HG02884 (cell line): Measurements from ENCODE around the gene IGF1R.
A peak's percentile ranks its signal among the peaks of the same experiment; 100 is the strongest.
"Not testable (repeated sequence)": the region's sequence is repeated elsewhere in the genome, so short reads cannot be mapped to it uniquely, and the experiment has no call there.

ENCODE experiments used
- ATAC-seq: cut with Tn5 transposase; IDR thresholded peaks from one replicate; pipeline ENCODE4 v1.9.1; 2021; ENCODE audit warnings: mild to moderate bottlenecking, moderate library complexity; ENCODE audit not compliant: unreplicated experiment

Gene IGF1R

GRCh38 chr15:98647774-98648653, at the start of gene IGF1R:
Gene IGF1R, plus strand, starts transcription at chr15:98648539. Its CDS starts 1,043 bp downstream, at chr15:98649582.
- ATAC-seq, result peak; percentile 61

DNA sequence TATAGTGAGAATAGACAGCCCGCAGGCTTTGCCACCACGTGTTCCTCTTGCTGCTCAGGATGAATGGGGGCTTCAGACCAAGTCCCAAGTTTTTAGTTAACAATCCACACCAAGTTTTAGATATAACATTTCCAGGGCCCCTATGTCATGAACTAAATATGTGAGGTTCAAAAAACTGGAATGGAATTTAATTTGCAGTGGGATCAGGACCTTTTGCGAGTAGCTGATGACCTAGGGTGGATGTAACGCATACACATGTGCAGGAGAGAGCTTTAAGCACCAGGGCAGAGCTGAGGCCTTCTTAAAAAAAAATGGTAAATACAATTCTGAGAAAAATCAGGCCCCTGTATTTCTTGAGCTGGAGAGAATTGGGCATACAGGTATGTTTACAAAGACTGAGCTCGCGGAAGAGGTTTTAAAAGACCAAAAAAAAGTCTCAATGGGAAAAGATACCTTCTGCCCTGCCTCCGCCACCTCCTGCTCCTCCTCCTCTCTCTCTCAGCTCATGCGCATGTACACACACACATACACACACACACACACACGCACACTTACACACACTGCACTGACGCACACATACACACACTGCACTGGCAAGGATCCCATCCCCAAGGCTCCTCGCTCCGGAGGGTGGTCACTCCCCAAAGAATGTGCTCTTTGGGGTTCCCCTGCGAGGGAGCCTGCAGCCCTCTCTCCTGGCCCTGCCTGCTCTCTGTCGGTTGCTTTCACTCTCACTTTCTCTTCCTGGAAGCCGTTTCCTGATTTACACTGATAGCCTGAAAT, 48.2 kb upstream of the IGF1R start:
- ATAC-seq, result peak; percentile 93

DNA sequence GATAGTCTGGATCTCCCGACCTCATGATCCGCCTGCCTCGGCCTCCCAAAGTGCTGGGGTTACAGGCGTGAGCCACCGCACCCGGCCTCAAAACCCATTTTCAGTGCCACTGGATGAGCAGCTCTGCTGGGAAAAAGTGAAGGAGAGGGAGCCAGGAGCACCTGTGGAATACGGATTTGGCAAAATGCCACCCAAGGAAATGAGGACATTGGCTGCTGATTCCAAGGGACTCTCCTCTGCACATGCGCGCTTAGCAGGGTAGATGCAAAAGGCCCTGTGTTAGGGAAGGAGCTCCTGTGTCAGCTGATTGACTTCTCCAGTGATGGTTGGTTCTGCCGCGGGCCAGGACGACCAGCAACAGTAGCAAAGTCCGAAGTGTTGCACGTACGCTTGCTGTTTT, 43.4 kb upstream of the IGF1R start:
- no peak for ATAC-seq

GRCh38 chr15:98609144-98609852, 39.0 kb upstream of the IGF1R start:
- ATAC-seq, result no peak

GRCh38 chr15:98610991-98611390, 37.3 kb upstream of the IGF1R start:
- ATAC-seq, result no peak

DNA sequence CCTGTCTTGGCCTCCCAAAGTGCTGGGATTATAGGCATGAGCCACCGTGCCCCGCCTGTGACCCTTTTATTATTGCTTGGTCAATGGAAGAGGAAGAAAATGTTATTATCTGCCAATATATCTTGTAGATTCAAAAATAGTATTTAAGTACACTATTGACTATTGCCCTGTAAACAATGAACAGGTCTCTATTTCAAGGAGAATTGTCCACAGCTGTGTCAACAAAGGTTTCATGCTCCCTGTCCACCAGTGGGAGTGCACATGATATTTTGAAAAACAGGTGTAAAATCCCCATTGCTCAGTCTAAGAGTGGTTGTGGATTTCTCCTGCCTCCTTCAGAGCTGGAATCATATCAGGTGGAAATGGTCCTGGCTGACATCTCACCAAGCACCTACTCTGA, 36.5 kb upstream of the IGF1R start:
- no peak for ATAC-seq

GRCh38 chr15:98612490-98613110, 35.7 kb upstream of the IGF1R start:
- ATAC-seq, result no peak

DNA sequence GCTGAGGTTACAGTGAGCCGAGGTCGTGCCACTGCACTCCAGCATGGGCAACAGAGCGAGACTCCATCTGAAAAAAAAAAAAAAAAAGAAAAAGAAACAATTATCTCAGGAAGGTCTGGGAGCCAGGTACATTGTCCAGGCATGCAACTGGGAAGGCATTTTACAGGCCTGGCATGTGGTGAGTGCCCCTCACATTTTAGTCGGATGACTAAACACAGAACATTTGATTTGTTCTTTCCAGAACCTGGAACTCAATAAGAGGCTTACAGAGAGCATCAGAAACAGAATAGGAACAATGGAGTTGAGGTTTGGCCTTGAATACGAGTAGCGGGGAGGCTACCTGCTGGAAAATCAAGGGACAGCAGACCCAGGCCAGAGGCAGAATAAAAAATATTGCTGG, 33.7 kb upstream of the IGF1R start:
- ATAC-seq, result no peak

DNA sequence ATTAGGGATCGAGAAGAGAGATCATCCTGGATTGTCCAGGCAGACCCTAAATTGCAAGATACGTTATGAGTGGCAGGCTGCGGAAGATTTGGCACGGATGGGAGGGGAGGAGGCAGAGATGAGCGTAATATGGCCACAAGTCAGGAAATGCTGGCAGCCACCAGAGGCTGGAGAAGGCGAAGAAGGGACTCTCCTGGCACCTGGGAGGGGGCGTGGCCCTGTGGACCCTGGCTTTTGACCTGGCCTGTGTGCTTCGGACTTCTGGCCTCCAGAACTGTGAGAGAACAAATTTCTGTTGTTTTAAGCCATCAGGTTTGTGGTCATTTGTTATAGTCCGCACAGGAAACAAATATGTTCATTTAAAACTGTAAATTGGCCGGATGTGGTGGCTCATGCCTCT, 31.9 kb upstream of the IGF1R start:
- ATAC-seq, result no peak

DNA sequence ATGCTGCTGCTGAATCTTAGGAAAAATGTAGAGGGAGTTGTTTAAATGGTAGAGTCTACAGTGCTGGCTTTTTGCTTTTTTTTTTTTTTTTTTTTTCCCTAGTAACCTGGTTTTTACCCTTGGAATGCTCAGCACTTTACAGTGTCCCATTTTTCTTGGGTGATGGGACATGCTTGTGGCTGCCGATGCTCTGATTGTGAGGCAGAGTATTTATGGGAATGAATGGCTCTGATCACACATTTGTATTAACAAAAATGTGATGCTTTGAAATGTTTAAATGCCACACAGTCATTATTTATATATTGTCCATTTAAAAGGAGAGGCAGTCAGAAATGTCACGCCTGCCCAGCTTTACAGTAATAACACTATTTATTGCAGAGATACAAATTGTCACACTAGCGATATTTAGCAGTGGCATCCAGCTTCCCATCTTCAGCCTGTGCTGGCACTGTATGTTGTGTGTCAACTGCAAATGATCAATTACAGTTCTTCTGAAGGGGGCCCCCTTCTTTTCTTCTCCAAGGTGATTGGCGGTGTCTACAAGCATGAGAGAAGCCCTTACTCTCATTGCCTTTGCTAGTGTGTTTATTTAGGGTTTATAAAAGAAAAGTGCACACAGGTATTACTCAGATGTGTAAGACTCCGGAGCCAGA, 30.9 kb upstream of the IGF1R start:
- ATAC-seq, result no peak

DNA sequence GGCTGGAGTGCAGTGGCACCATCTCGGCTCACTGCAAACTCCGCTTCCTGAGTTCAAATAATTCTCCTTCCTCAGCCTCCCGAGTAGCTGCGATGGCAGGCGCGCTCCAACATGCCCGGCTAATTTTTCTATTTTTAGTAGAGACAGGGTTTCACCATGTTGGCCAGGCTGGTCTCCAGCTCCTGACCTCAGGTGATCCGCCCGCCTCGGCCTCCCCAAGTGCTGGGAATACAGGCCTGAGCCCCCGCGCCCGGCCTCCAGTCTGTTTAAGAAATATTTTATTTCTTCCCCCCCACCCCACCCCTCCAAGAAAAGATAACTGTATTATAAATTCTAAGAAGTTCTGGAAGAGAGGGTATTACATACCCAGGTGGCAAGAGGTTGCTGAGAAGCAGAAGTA, 29.8 kb upstream of the IGF1R start:
- not testable (repeated sequence) for ATAC-seq

DNA sequence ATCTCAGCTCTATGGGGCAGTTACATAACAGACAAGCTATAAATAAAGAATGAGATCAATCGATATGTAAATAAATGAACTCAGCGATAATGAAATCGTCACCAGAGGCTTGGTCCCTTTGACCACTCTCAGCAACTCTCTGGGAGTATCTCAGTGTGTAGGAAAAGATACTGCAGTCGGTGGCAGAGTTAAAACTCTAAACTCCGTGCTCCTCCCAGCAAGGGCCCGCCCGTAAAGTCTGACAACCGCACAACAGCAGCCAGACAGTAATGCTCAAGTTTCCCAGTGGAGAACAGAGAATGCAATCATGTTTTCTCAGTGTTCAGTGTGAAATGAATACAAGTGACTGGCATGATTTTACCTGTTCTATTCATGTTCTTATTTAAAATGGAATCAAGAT, 28.3 kb upstream of the IGF1R start:
- no peak for ATAC-seq

DNA sequence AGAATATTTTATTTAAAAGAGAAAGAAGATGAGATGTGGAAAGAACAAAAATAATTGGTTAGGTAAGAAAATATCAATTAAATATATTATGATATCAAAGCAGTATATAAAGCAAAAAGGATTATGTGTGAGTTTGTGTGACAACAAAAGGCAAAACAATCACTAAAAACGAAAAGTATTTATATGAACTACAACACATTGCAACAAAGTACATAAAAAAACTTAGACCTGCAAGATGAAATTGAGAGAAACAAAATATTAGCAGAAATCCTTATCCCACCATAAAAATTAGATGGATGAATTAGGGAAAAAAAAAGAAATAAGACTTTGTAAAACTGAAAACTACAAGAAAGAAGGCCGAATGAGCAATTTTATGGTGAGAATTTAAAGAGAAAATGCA, 27.3 kb upstream of the IGF1R start:
- ATAC-seq, result no peak

DNA sequence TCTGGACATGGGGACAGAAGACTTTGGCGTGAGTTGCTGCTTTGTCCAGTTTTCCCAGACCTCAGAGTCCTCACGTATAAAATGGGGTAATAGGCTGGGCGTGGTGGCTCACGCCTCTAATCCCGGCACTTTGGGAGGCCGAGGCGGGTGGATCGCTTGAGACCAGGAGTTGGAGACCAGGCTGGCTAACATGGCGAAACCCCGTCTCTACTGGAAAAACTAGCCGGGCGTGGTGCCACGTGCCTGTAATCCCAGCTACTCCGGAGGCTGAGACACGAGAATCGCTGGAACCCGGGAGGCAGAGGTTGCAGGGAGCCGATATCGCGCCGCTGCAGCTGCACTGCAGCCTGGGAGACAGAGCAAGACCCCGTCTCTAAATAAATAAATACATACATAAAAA, 22.7 kb upstream of the IGF1R start:
- ATAC-seq, result no peak

DNA sequence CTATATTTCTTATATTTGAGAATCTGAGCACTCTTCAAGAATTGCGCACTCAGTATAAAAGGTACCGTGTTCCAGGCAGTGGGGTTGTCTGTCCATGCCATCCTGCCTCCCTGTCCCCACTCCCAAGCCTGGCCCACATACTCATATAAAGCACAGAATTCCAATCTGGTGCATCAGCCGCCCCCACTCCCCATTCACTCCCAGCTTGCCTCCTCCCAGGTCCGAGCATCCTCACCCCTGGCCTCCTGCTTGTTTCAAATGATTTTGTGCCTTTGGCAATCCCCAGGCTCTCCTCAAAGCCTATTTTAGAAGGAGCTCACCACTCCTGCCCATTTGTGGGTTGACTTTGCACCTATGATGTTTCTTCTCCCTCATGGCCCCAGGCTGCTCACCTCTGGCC, 22.2 kb upstream of the IGF1R start:
- no peak for ATAC-seq

GRCh38 chr15:98628216-98628615, 20.1 kb upstream of the IGF1R start:
- ATAC-seq, result no peak

DNA sequence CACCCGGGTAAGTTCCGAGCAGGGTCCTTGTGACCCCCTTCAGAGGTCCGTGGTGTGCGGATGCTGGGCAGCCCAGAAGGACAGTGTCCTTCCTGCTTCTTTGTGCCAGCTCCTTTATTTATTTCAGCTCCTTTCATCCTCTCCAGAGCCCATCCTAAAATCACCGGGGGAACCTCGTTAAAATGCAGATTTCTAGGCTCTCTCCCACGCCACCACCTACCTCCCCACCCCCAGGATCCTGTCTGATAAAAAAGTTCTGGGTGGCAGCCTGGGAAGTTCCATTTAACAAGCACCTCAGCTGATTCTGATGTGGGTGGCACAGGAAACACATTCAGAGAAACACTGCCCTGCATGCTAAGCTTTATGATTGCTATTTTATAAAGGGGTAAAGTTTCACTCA, 12.5 kb upstream of the IGF1R start:
- no peak for ATAC-seq

GRCh38 chr15:98643115-98643514, 5.2 kb upstream of the IGF1R start:
- no peak for ATAC-seq

GRCh38 chr15:98646546-98647025, 1.8 kb upstream of the IGF1R start:
- no peak for ATAC-seq

DNA sequence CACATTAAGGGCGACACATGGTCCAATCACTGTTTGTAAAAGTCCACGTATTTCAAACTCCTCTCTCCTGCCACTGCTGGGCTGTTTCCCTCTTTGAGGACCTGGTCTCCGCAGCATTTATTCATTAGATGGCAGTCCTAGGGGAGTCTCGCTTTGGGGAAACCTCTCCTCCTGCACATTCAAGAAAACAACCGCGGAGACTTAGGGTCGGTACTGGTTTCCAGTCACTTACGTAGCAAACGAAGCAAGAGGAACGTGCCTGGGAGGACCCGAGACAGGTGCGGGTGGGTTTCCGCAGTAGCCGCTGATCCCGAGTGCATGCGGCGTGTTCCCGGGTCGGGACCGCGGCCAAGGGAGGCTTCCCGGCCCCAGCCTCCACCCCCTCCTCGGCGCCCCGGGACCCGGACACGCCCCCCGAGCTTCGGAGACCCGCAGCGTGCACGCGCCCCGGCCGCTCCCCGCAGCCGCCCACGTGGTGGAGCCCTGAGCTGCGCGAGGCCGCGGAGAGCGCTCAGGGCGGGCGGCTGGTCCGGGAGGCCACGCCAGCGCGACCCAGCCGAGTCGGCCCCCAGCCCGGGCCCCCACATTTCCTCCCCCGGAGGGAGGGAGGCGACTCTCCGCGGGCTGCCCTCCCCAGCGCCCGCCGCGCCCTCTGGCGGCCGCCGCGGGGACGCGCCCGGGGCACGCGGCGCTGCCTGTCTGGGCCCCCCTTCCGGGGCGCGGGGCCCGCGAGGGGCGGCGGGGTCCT, 1.1 kb upstream of the IGF1R start:
- peak; percentile 36 for ATAC-seq
